ENCODE measurements around the gene MYL12A.
"Not testable (repeated sequence)": the region's sequence is repeated elsewhere in the genome, so short reads cannot be mapped to it uniquely, and the experiment has no call there.

Gene MYL12A

GRCh38 chr18:3218819-3219218 lies 28.8 kb upstream of the MYL12A start:
- in situ Hi-C loops (cut with MboI; ENCODE audit: low pct_unique_long_range_greater_than_20kb, low sequenced_read_pairs, unreplicated experiment): no loop called here
- no peak for DNase-seq (ENCODE audit: low spot score)
- TF ChIP-seq CTCF (IDR thresholded peaks at IDR 0.05; ENCODE audit: extremely low read depth, insufficient read depth, missing control alignments): no peak

- TF ChIP-seq CTCF (IDR thresholded peaks at IDR 0.05; ENCODE audit: extremely low read depth, insufficient read depth, missing control alignments): no peak
- DNase-seq (ENCODE audit: low spot score): no peak
- in situ Hi-C loops (cut with MboI; ENCODE audit: low pct_unique_long_range_greater_than_20kb, low sequenced_read_pairs, unreplicated experiment): no loop called here
Observed at GRCh38 chr18:3219241-3219630, 28.4 kb upstream of the MYL12A start.

GRCh38 chr18:3219631-3220335 lies 27.8 kb upstream of the MYL12A start, which contains the start of gene MYOM1:
Gene MYOM1 (minus strand): TSS chr18:3219968. CDS start chr18:3215223, 4,745 bp downstream.
- in situ Hi-C loops (cut with MboI; ENCODE audit: low pct_unique_long_range_greater_than_20kb, low sequenced_read_pairs, unreplicated experiment): no loop called here
- no peak for DNase-seq (ENCODE audit: low spot score)
- no peak for TF ChIP-seq CTCF (IDR thresholded peaks at IDR 0.05; ENCODE audit: extremely low read depth, insufficient read depth, missing control alignments)

DNA sequence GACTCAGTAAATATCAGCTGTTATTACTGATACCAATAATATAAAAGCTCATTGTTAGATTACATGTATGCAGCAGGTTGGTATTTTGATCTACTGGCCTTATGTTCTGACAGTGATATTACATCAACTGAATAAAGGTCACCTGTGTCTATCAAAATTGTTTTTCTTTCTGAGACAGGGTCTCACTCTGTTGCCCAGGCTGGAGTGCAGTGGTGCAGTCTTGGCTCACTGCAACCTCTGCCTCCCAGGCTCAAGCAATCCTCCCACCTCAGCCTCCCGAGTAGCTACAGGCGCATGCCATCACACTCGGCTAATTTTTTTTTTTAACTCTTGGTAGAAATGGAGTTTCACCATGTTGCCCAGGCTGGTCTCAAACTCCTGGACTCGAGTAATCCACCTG lies 26.7 kb upstream of the MYL12A start:
- in situ Hi-C loops (cut with MboI; ENCODE audit: low pct_unique_long_range_greater_than_20kb, low sequenced_read_pairs, unreplicated experiment); DNase-seq (ENCODE audit: low spot score): not testable (repeated sequence)

- no peak for TF ChIP-seq CTCF (IDR thresholded peaks at IDR 0.05; ENCODE audit: extremely low read depth, insufficient read depth, missing control alignments)
- DNase-seq (ENCODE audit: low spot score): no peak
- in situ Hi-C loops (cut with MboI; ENCODE audit: low pct_unique_long_range_greater_than_20kb, low sequenced_read_pairs, unreplicated experiment): no loop called here
Observed at GRCh38 chr18:3221496-3221895, 26.1 kb upstream of the MYL12A start.

DNA sequence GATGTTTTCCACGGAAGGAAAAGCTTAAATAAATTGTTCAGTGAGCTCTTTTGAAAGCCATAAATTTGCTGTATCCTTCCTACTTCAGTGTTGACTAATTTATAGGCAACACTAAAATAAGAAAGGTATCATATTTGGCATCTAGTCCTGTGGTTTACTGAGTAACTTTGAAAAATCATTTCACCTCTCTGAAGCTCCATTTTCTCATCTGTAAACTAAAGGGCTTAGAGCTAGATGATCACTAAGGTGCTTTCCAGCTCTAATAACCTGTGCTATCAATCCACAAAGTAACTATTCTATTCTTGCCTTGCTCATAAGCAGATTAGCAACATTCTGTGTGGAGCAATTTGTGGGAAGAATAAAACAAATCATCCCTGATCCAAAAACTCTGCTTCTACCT lies 24.2 kb upstream of the MYL12A start:
- no peak for DNase-seq (ENCODE audit: low spot score)
- no peak for TF ChIP-seq CTCF (IDR thresholded peaks at IDR 0.05; ENCODE audit: extremely low read depth, insufficient read depth, missing control alignments)
- in situ Hi-C loops (cut with MboI; ENCODE audit: low pct_unique_long_range_greater_than_20kb, low sequenced_read_pairs, unreplicated experiment): no loop called here

- in situ Hi-C loops (cut with MboI; ENCODE audit: low pct_unique_long_range_greater_than_20kb, low sequenced_read_pairs, unreplicated experiment): no loop called here
- no peak for TF ChIP-seq CTCF (IDR thresholded peaks at IDR 0.05; ENCODE audit: extremely low read depth, insufficient read depth, missing control alignments)
- DNase-seq (ENCODE audit: low spot score): no peak
Observed at GRCh38 chr18:3224223-3224622, 23.4 kb upstream of the MYL12A start.
